SK-N-SH (cell line): ENCODE measurements around the gene UBE2G2. TPM values are rescaled to one million over a fixed set of nuclear protein-coding genes. Genes with fewer than 3 reads are reported as not detected.

Experiments used
- CTCF ChIA-PET: fragments of 300-600, 350-600 bp; formaldehyde crosslinking; extraction: SDS; loops from one replicate; lab custom pipeline; 2021; lab: Yijun Ruan, JAX
- POLR2A ChIA-PET: fragments of 350-600 bp; sonication (Branson Sonifier 250); formaldehyde crosslinking; extraction: SDS; loops from one replicate; lab custom pipeline; 2020; ENCODE audit warnings: antibody characterized with exemption, inconsistent platforms; lab: Yijun Ruan, JAX
- DNase-seq: peaks from one replicate; pipeline ENCODE4 v3.0.0; 2012
- H2AFZ ChIP-seq: fragments of 200-600 bp; sonication (generic); 2 replicates; pipeline ENCODE4 v1.8.1; 2016; ENCODE audit warnings: antibody characterized with exemption, mild to moderate bottlenecking, low read depth
- H3F3A ChIP-seq: fragments of 200-600 bp; sonication (generic); replicated peaks from 2 replicates; pipeline ENCODE3; 2016; ENCODE audit warnings: antibody characterized with exemption, mild to moderate bottlenecking; ENCODE audit not compliant: insufficient read depth
- H3K27ac ChIP-seq, 2 experiments: fragments of 200-500 bp in 1 of 2; fragments of 200-600 bp in 1 of 2; sonication (Bioruptor generic) in 1 of 2; sonication (generic), shearing (Covaris generic) in 1 of 2; 2 replicates each; pipeline versions ENCODE4 v1.5.1 to v1.6.1; 2014 to 2016; ENCODE audit warnings: low read depth in 2 of 2, inconsistent platforms in 1 of 2, low read length in 1 of 2, mild to moderate bottlenecking in 1 of 2, mixed read lengths in 1 of 2
- H3K27me3 ChIP-seq: fragments of 200-600 bp; sonication (generic), shearing (Covaris generic); 2 replicates; pipeline ENCODE4 v1.6.1; 2016; ENCODE audit warnings: mixed run types; ENCODE audit not compliant: insufficient read depth
- H3K36me3 ChIP-seq, 2 experiments: fragments of 200-500 bp in 1 of 2; fragments of 200-600 bp in 1 of 2; sonication (Bioruptor generic) in 1 of 2; sonication (generic) in 1 of 2; replicated peaks in 1 of 2; 2 replicates each; pipeline versions ENCODE3 to v1.5.1; 2014 to 2016; ENCODE audit warnings: low read length in 1 of 2, mild to moderate bottlenecking in 1 of 2; ENCODE audit not compliant: insufficient read depth in 2 of 2, control insufficient read depth in 1 of 2
- H3K4me1 ChIP-seq, 2 experiments: fragments of 200-500 bp in 1 of 2; fragments of 200-600 bp in 1 of 2; sonication (Bioruptor generic) in 1 of 2; sonication (generic), shearing (Covaris generic) in 1 of 2; 2 replicates each; pipeline versions ENCODE4 v1.5.1 to v1.6.1; 2014 to 2016; ENCODE audit warnings: low read depth in 1 of 2, low read length in 1 of 2, mixed run types in 1 of 2; ENCODE audit not compliant: insufficient read depth in 2 of 2, control insufficient read depth in 1 of 2
- H3K4me2 ChIP-seq: fragments of 200-600 bp; sonication (generic), shearing (Covaris generic); 2 replicates; pipeline ENCODE4 v1.6.1; 2017; ENCODE audit warnings: mixed run types
- H3K4me3 ChIP-seq, 2 experiments: fragments of 200-500 bp in 1 of 2; fragments of 200-600 bp in 1 of 2; sonication (Bioruptor generic) in 1 of 2; sonication (generic), shearing (Covaris generic) in 1 of 2; 2 replicates each; pipeline versions ENCODE4 v1.5.1 to v1.8.1; 2014 to 2016; ENCODE audit warnings: low read depth in 2 of 2, inconsistent platforms in 1 of 2, low read length in 1 of 2, mild to moderate bottlenecking in 1 of 2, mixed read lengths in 1 of 2, moderate library complexity in 1 of 2
- H3K79me2 ChIP-seq: fragments of 200-600 bp; sonication (generic); 2 replicates; pipeline ENCODE4 v1.8.1; 2017; ENCODE audit warnings: mild to moderate bottlenecking; ENCODE audit not compliant: insufficient read depth
- H3K9ac ChIP-seq: fragments of 200-600 bp; sonication (generic); 2 replicates; pipeline ENCODE4 v1.6.1; 2017; ENCODE audit warnings: mixed run types
- H3K9me2 ChIP-seq: fragments of 200-600 bp; sonication (generic); 2 replicates; pipeline ENCODE4 v1.6.1; 2017; ENCODE audit warnings: mixed run types
- H3K9me3 ChIP-seq: fragments of 200-600 bp; sonication (generic); 2 replicates; pipeline ENCODE4 v1.6.1; 2017; ENCODE audit warnings: mixed run types, mild to moderate bottlenecking, moderate library complexity
- H4K20me1 ChIP-seq: fragments of 200-600 bp; sonication (generic); 2 replicates; pipeline ENCODE4 v1.6.1; 2017; ENCODE audit warnings: mild to moderate bottlenecking, mixed run types; ENCODE audit not compliant: insufficient read depth
- CHD2 ChIP-seq: fragments of 150-350 bp; IDR thresholded peaks from 2 replicates; pipeline ENCODE4 v1.6.1; 2018; ENCODE audit warnings: low read length; ENCODE audit not compliant: partially characterized antibody
- ELF1 ChIP-seq: IDR thresholded peaks from 2 replicates; pipeline ENCODE4 v1.4.0; 2012
- EP300 ChIP-seq, 2 experiments: IDR thresholded peaks; 2 replicates each; pipeline versions ENCODE4 v1.4.0 to v1.6.1; 2012; ENCODE audit warnings: borderline replicate concordance in 1 of 2, low read depth in 1 of 2, low read length in 1 of 2
- EZH2phosphoT487 ChIP-seq: fragments of 200-600 bp; sonication (generic); IDR thresholded peaks from 2 replicates; pipeline ENCODE4 v1.6.1; 2017; ENCODE audit warnings: low read depth, mixed run types, mild to moderate bottlenecking, antibody characterized with exemption, moderate library complexity, borderline replicate concordance
- FOSL2 ChIP-seq: IDR thresholded peaks from 2 replicates; pipeline ENCODE4 v1.4.0; 2012; ENCODE audit warnings: low read depth, mild to moderate bottlenecking, moderate library complexity, borderline replicate concordance
- FOXJ3 ChIP-seq: sonication (generic); formaldehyde crosslinking; IDR thresholded peaks from 2 replicates; pipeline ENCODE4 v1.5.1; 2020; ENCODE audit warnings: mild to moderate bottlenecking, missing genetic modification reagents
- FOXM1 ChIP-seq: IDR thresholded peaks from 2 replicates; pipeline ENCODE4 v1.4.0; 2012; ENCODE audit warnings: low read depth, mild to moderate bottlenecking
- GATA2 ChIP-seq: sonication (generic); formaldehyde crosslinking; IDR thresholded peaks from 2 replicates; pipeline ENCODE4 v1.5.0; 2020; ENCODE audit warnings: mild to moderate bottlenecking, missing genetic modification reagents
- IRF3 ChIP-seq: fragments of 150-350 bp; IDR thresholded peaks from 2 replicates; pipeline ENCODE4 v1.6.1; 2016; ENCODE audit warnings: mild to moderate bottlenecking, low read depth, low read length
- JUND ChIP-seq: IDR thresholded peaks from 2 replicates; pipeline ENCODE4 v1.4.0; 2012
- MEF2A ChIP-seq: IDR thresholded peaks from 2 replicates; pipeline ENCODE4 v1.4.0; 2012; ENCODE audit warnings: low read depth, borderline replicate concordance
- MXI1 ChIP-seq: IDR thresholded peaks from 2 replicates; pipeline ENCODE4 v1.6.1; 2012; ENCODE audit warnings: mild to moderate bottlenecking, low read depth, low read length, improper control_type of control experiment
- NFIC ChIP-seq: IDR thresholded peaks from 2 replicates; pipeline ENCODE4 v1.4.0; 2012; ENCODE audit warnings: borderline replicate concordance
- POLR2AphosphoS5 ChIP-seq: IDR thresholded peaks from 2 replicates; pipeline ENCODE4 v1.6.1; 2012; ENCODE audit warnings: low read depth, low read length
- RAD21 ChIP-seq: IDR thresholded peaks from 2 replicates; pipeline ENCODE4 v1.6.1; 2012; ENCODE audit warnings: mild to moderate bottlenecking, low read length
- RCOR1 ChIP-seq: fragments of 150-350 bp; IDR thresholded peaks from 2 replicates; pipeline ENCODE4 v1.6.1; 2017; ENCODE audit warnings: antibody characterized with exemption, low read length
- REST ChIP-seq: IDR thresholded peaks from 2 replicates; pipeline ENCODE4 v1.6.1; 2012; ENCODE audit warnings: mild to moderate bottlenecking, low read depth, low read length, moderate library complexity
- RFX5 ChIP-seq: IDR thresholded peaks from 2 replicates; pipeline ENCODE4 v1.6.1; 2012; ENCODE audit warnings: mild to moderate bottlenecking, improper control_type of control experiment, low read length
- RXRA ChIP-seq: IDR thresholded peaks from 2 replicates; pipeline ENCODE4 v1.4.0; 2012; ENCODE audit warnings: low read depth, mild to moderate bottlenecking, borderline replicate concordance
- SIN3A ChIP-seq: IDR thresholded peaks from 2 replicates; pipeline ENCODE4 v1.6.1; 2012; ENCODE audit warnings: low read depth, mild to moderate bottlenecking, low read length, moderate library complexity, borderline replicate concordance
- TAF1 ChIP-seq: IDR thresholded peaks from 2 replicates; pipeline ENCODE4 v1.6.1; 2012; ENCODE audit warnings: low read depth, mild to moderate bottlenecking, low read length, moderate library complexity, borderline replicate concordance
- TCF12 ChIP-seq: IDR thresholded peaks from 2 replicates; pipeline ENCODE4 v1.4.0; 2012
- TEAD4 ChIP-seq: IDR thresholded peaks from 2 replicates; pipeline ENCODE4 v1.4.0; 2012; ENCODE audit warnings: mild to moderate bottlenecking, borderline replicate concordance; ENCODE audit not compliant: insufficient read depth
- USF1 ChIP-seq: IDR thresholded peaks from 2 replicates; pipeline ENCODE4 v1.4.0; 2012; ENCODE audit warnings: low read depth, borderline replicate concordance
- YY1 ChIP-seq: IDR thresholded peaks from 2 replicates; pipeline ENCODE4 v1.4.0; 2012; ENCODE audit warnings: low read depth, mild to moderate bottlenecking
- WGBS: methylation state at CpG from one replicate; pipeline ENCODE4 v1.1.6; 2017; ENCODE audit warnings: low lambda C conversion rate; 5-methylcytosine and 5-hydroxymethylcytosine counted together
- polyA plus RNA-seq, 3 experiments: library from polyadenylated mRNA; depleted of rRNA; stranded (reverse); fragments of >200 nt; gene quantifications; 2 replicates each; pipeline ENCODE4 v1.2.3, GENCODE V29; 2012

UBE2G2 gene
- polyA plus RNA-seq, 1 of the 3 experiments (the other 2 are of a cell fraction) = 129 TPM

GRCh38 chr21:44734841-44735240, 66.8 kb downstream of the UBE2G2 start:
- no peak overlapping the region for H3K4me2 ChIP-seq
- no peaks in the 10 kb centered on the region for H3K9me2 ChIP-seq
- DNase-seq = no peak
- H3F3A ChIP-seq = no peaks in the 10 kb centered on the region
- H4K20me1 ChIP-seq = no peaks in the 10 kb centered on the region
- peaks cover 11% of the 10 kb centered on the region; the same call in 1 of the 2 replicates for H3K27me3 ChIP-seq
- TF ChIP-seq RCOR1 (no peak), EZH2phosphoT487 (no peak), FOXJ3 (CRISPR knock-in tag) (no peak), RXRA (no peak), TAF1 (no peak), SIN3A (no peak), RAD21 (no peak), EP300 (IDR thresholded peaks at IDR 0.05; ENCODE audit: borderline replicate concordance in 1 of 2, low read depth in 1 of 2, low read length in 1 of 2) (no peak)
- no peak overlapping the region for H3K4me3 ChIP-seq
- H3K79me2 ChIP-seq = no peaks in the 10 kb centered on the region
- no peaks in the 10 kb centered on the region for H3K36me3 ChIP-seq
- no peak overlapping the region for H3K9ac ChIP-seq
- CTCF ChIA-PET = interaction anchor here (1.8 kb wide), 1 partner anchor 59 kb away, joined by 7 read pairs; no protein-coding TSS in a partner anchor
- H2AFZ ChIP-seq = no peak overlapping the region
- no peaks in the 10 kb centered on the region for H3K4me1 ChIP-seq
- WGBS = 81% methylated on average over 8 of the region's 17 CpGs
- POLR2A ChIA-PET = no interaction called here
- H3K27ac ChIP-seq = no peak overlapping the region
- peaks cover 10% of the 10 kb centered on the region; the same call in 1 of the 2 replicates for H3K9me3 ChIP-seq

- Histone ChIP-seq H3F3A (no peaks in the 10 kb centered on the region), H3K9ac (no peak overlapping the region), H3K4me2 (no peak overlapping the region), H3K9me3 (peaks cover 10% of the 10 kb centered on the region; the same call in 1 of the 2 replicates), H3K4me1 (no peaks in the 10 kb centered on the region), H4K20me1 (no peaks in the 10 kb centered on the region), H3K9me2 (no peaks in the 10 kb centered on the region), H3K79me2 (no peaks in the 10 kb centered on the region), H3K27ac (no peak overlapping the region), H2AFZ (no peak overlapping the region), H3K36me3 (no peaks in the 10 kb centered on the region), H3K27me3 (peaks cover 15% of the 10 kb centered on the region; the same call in 1 of the 2 replicates), H3K4me3 (no peak overlapping the region)
- ChIA-PET CTCF (interaction anchor here (1.0 to 1.2 kb wide), 2 partner anchors 9 to 14 kb away, joined by 3 read pairs; no protein-coding TSS in a partner anchor), POLR2A (no interaction called here)
- no peak for DNase-seq
- 45% methylated on average over 19 of the region's 21 CpGs for WGBS
- TF ChIP-seq RFX5 (no peak), JUND (no peak), NFIC (no peak), MEF2A (no peak), YY1 (no peak), REST (no peak), SIN3A (no peak), TEAD4 (no peak), TCF12 (no peak), RAD21 (no peak), MXI1 (no peak), POLR2AphosphoS5 (no peak), CHD2 (no peak), USF1 (no peak), ELF1 (no peak), FOXM1 (no peak), IRF3 (no peak), GATA2 (CRISPR knock-in tag) (no peak), FOSL2 (no peak)
Observed at GRCh38 chr21:44734026-44734745, 67.4 kb downstream of the UBE2G2 start.
